Pancreas (tissue), 10 donors: Measurements from ENCODE around the gene RPIA. TPM values are rescaled to one million over a fixed set of nuclear protein-coding genes. Genes with fewer than 3 reads are reported as not detected.
A peak's percentile ranks its signal among the peaks of the same experiment; 100 is the strongest.

ENCODE experiments used
- ATAC-seq, 4 donors: fragments of 200-7000 bp; cut with Tn5 transposase; one replicate each; pipeline versions ENCODE4 v1.8.0 to v1.9.1; 2020; ENCODE audit warnings: mild to moderate bottlenecking in 4 of 4, moderate library complexity in 4 of 4
- DNase-seq, 6 donors: peaks; one replicate each; pipeline ENCODE4 v3.0.0-alpha.2; 2020
- FAIRE-seq: peaks from 2 replicates; lab custom pipeline; 2012; peaks lifted over from hg19 to GRCh38; lab: Jason Lieb, UNC
- H3K27ac ChIP-seq, 4 donors: fragments of 200-600 bp; sonication (generic); 1 replicate in 3 of 4; 2 replicates in 1 of 4; pipeline versions ENCODE4 v1.5.0 to v1.8.0; 2020
- H3K27me3 ChIP-seq, 4 donors: fragments of 200-600 bp; one replicate each; pipeline ENCODE4 v1.8.0; 2021
- H3K36me3 ChIP-seq, 3 donors: fragments of 200-600 bp; sonication (generic) in 1 of 3; one replicate each; pipeline versions ENCODE4 v1.5.0 to v1.8.0; 2020 to 2021
- H3K4me1 ChIP-seq, 3 donors: fragments of 200-600 bp; one replicate each; pipeline ENCODE4 v1.8.0; 2021
- H3K4me3 ChIP-seq, 4 donors: fragments of 200-600 bp; sonication (generic) in 2 of 4; one replicate each; pipeline versions ENCODE4 v1.5.0 to v1.8.0; 2020 to 2021
- H3K9me3 ChIP-seq, 4 donors: fragments of 200-600 bp; one replicate each; pipeline ENCODE4 v1.8.0; 2021
- CTCF ChIP-seq, 4 donors: fragments of 200-600 bp; sonication (generic) in 3 of 4; IDR thresholded peaks; one replicate each; pipeline versions ENCODE4 v1.5.0 to v1.8.0; 2021; ENCODE audit warnings: antibody characterized with exemption in 4 of 4
- WGBS, 2 donors: extraction: QIAGEN DNeasy Blood & Tissue Kit; methylation state at CpG; one replicate each; pipeline ENCODE4 v1.1.7; 2013; 5-methylcytosine and 5-hydroxymethylcytosine counted together
- intact Hi-C, 3 donors: fragments of 100-400 bp; cut with DNase I; formaldehyde crosslinking; loops; one replicate each; pipeline versions ENCODE4 v1.11.1 to v1.14.2; 2022
- polyA plus RNA-seq, 2 donors: library from polyadenylated mRNA; stranded (reverse); fragments of 200-250 nt; gene quantifications; one replicate each; pipeline ENCODE4 v1.2.3, GENCODE V29; 2013
- total RNA-seq, 6 donors: library from RNA; stranded (reverse); fragmentation: NEBNext Ultra II Directional in 4 of 6; extraction: Animal tissue kit (Norgen Biotek cat#: 25700) in 4 of 6; gene quantifications; one replicate each; pipeline versions ENCODE4 v1.2.1 to v1.2.4, GENCODE V29; 2021 to 2023
- donor health status: healthy with polysubstance abuse.
- donor health status: DM: no; HTN: no; CAD: no; lungs with moderate emphysema.
- donor health status: DM: no; HTN: no; CAD: no.
- donor health status: control.
- donor health status: control.
- donor health status: Bipolar disorder and iron deficiency.
- donor health status: DM: yes; HTN: yes; CAD: no.
- donor health status: DM: no; HTN: no; CAD: no.
- donor health status: DM: no; HTN: no; CAD: no.
- donor health status: DM: yes; HTN: yes; CAD: no.

The RPIA gene
- total and polyA plus RNA-seq, 8 donors, result 8.5 to 15.4 (median 10.3) TPM

- TF ChIP-seq CTCF (IDR thresholded peaks at IDR 0.05), result no peak
Observed at GRCh38 chr2:88720399-88720798, 28.9 kb downstream of the RPIA start.

GRCh38 chr2:88721268-88721667, 29.8 kb downstream of the RPIA start:
- WGBS, 2 donors, result 99 to 100% methylated on average over 2 of the region's 2 CpGs
- FAIRE-seq, result peak; percentile 20
- TF ChIP-seq CTCF (IDR thresholded peaks at IDR 0.05), result no peak

More at GRCh38 chr2:88720399-88720798, 28.9 kb downstream of the RPIA start:
- Histone ChIP-seq H3K4me1 (peaks cover 4 to 9% (median 6%) of the 10 kb centered on the region in 3 donors), H3K4me3 (no peak overlapping the region), H3K27ac (no peak overlapping the region), H3K9me3 (no peaks in the 10 kb centered on the region), H3K36me3 (no peaks in the 10 kb centered on the region), H3K27me3 (no peaks in the 10 kb centered on the region)
- intact Hi-C loops, result no loop called here
- no peak for FAIRE-seq
- DNase-seq, result no peak
- no peak for ATAC-seq

GRCh38 chr2:88724643-88725332, 33.3 kb downstream of the RPIA start:
- TF ChIP-seq CTCF (IDR thresholded peaks at IDR 0.05), result no peak
- no peaks in the 10 kb centered on the region for H3K9me3 ChIP-seq
- H3K36me3 ChIP-seq, result no peaks in the 10 kb centered on the region
- no peak overlapping the region for H3K4me3 ChIP-seq
- H3K27me3 ChIP-seq, result no peaks in the 10 kb centered on the region
- intact Hi-C loops, result no loop called here
- no peak for FAIRE-seq
- ATAC-seq, result peak; percentile 75 to 94 (median 84)
- peak overlapping the region in 3 of 4 donors; percentile 22 to 44 (median 28) for H3K27ac ChIP-seq
- 34 to 36% methylated on average over 4 of the region's 4 CpGs for WGBS, 2 donors
- DNase-seq, result peak in 2 of 6 donors; percentile 14 to 35
- H3K4me1 ChIP-seq, result peaks cover 6 to 10% (median 9%) of the 10 kb centered on the region in 3 donors

More at GRCh38 chr2:88721268-88721667, 29.8 kb downstream of the RPIA start:
- Histone ChIP-seq H3K4me3 (no peak overlapping the region), H3K9me3 (no peaks in the 10 kb centered on the region), H3K27me3 (no peaks in the 10 kb centered on the region), H3K4me1 (peaks cover 4 to 9% (median 6%) of the 10 kb centered on the region in 3 donors), H3K36me3 (no peaks in the 10 kb centered on the region), H3K27ac (no peak overlapping the region)
- ATAC-seq (no peak), DNase-seq (no peak)
- intact Hi-C loops, result no loop called here

- ATAC-seq (no peak), FAIRE-seq (no peak), DNase-seq (no peak)
- H3K27ac ChIP-seq, result no peak overlapping the region
- H3K9me3 ChIP-seq, result no peaks in the 10 kb centered on the region
- WGBS, 2 donors, result 95 to 96% methylated on average over 8 of the region's 8 CpGs
- TF ChIP-seq CTCF (IDR thresholded peaks at IDR 0.05), result no peak
- H3K4me1 ChIP-seq, result peaks cover 6 to 8% (median 8%) of the 10 kb centered on the region in 3 donors
- intact Hi-C loops, result no loop called here
- H3K4me3 ChIP-seq, result no peak overlapping the region
- H3K27me3 ChIP-seq, result no peaks in the 10 kb centered on the region
- H3K36me3 ChIP-seq, result no peaks in the 10 kb centered on the region
Observed at GRCh38 chr2:88729061-88729745, 37.7 kb downstream of the RPIA start.
